Measurements from ENCODE around the gene OAF. TPM values are rescaled to one million over a fixed set of nuclear protein-coding genes. Genes with fewer than 3 reads are reported as not detected.

OAF gene
- total and polyA plus RNA-seq, 2 of the 8 experiments (the other 6 are each of a cell fraction or from before 2014, with no cell fraction given), result 1.3 to 1.5 TPM

- TF ChIP-seq HDAC2 (IDR thresholded peaks at IDR 0.05; ENCODE audit: borderline replicate concordance in 1 of 2, low read depth in 2 of 2, low read length in 2 of 2) (no peak), CBX8 (IDR thresholded peaks at IDR 0.05; ENCODE audit: borderline replicate concordance, low read depth, low read length) (no peak)
Measured at GRCh38 chr11:120224361-120224760, 13.5 kb downstream of the OAF start (continued).

All from H1 (cell line).